Measurements from ENCODE around the gene SH3PXD2B.

SH3PXD2B gene

GRCh38 chr5:172436879-172437369 lies 17.4 kb downstream of the SH3PXD2B start:
- no peak for DNase-seq (ENCODE audit: low read depth in 2 of 2)

GRCh38 chr5:172436078-172436878 lies 18.0 kb downstream of the SH3PXD2B start:
- DNase-seq (ENCODE audit: low read depth in 2 of 2): no peak

- no peak for DNase-seq (ENCODE audit: low read depth in 2 of 2)
Measured at GRCh38 chr5:172435362-172436077, 18.8 kb downstream of the SH3PXD2B start.

- no peak for DNase-seq (ENCODE audit: low read depth in 2 of 2)
Measured at GRCh38 chr5:172434251-172434650, 20.1 kb downstream of the SH3PXD2B start.

- DNase-seq (ENCODE audit: low read depth in 2 of 2): no peak
Measured at GRCh38 chr5:172433513-172433912, 20.8 kb downstream of the SH3PXD2B start.

GRCh38 chr5:172433071-172433470 lies 21.3 kb downstream of the SH3PXD2B start:
- no peak for DNase-seq (ENCODE audit: low read depth in 2 of 2)

GRCh38 chr5:172430354-172430753 lies 24.0 kb downstream of the SH3PXD2B start:
- DNase-seq (ENCODE audit: low read depth in 2 of 2): no peak

- DNase-seq (ENCODE audit: low read depth in 2 of 2): no peak
Measured at GRCh38 chr5:172429201-172429940, 25.0 kb downstream of the SH3PXD2B start.

- DNase-seq (ENCODE audit: low read depth in 2 of 2): no peak
Measured at GRCh38 chr5:172428224-172429166, 25.8 kb downstream of the SH3PXD2B start.

GRCh38 chr5:172427202-172427601 lies 27.1 kb downstream of the SH3PXD2B start:
- DNase-seq (ENCODE audit: low read depth in 2 of 2): no peak

- DNase-seq (ENCODE audit: low read depth in 2 of 2): no peak
Measured at GRCh38 chr5:172426086-172426485, 28.2 kb downstream of the SH3PXD2B start.

GRCh38 chr5:172425402-172425801 lies 28.9 kb downstream of the SH3PXD2B start:
- DNase-seq (ENCODE audit: low read depth in 2 of 2): no peak

GRCh38 chr5:172424808-172425207 lies 29.5 kb downstream of the SH3PXD2B start:
- DNase-seq (ENCODE audit: low read depth in 2 of 2): no peak

GRCh38 chr5:172424111-172424490 lies 30.2 kb downstream of the SH3PXD2B start:
- DNase-seq (ENCODE audit: low read depth in 2 of 2): no peak

- no peak for DNase-seq (ENCODE audit: low read depth in 2 of 2)
Measured at GRCh38 chr5:172423379-172424110, 30.8 kb downstream of the SH3PXD2B start.

- DNase-seq (ENCODE audit: low read depth in 2 of 2): no peak
Measured at GRCh38 chr5:172422255-172422654, 32.1 kb downstream of the SH3PXD2B start.

GRCh38 chr5:172421020-172421419 lies 33.3 kb downstream of the SH3PXD2B start:
- no peak for DNase-seq (ENCODE audit: low read depth in 2 of 2)

GRCh38 chr5:172420235-172420939 lies 33.9 kb downstream of the SH3PXD2B start:
- no peak for DNase-seq (ENCODE audit: low read depth in 2 of 2)

- DNase-seq (ENCODE audit: low read depth in 2 of 2): no peak
Measured at GRCh38 chr5:172418862-172419814, 35.2 kb downstream of the SH3PXD2B start.
